SK-N-SH (cell line): ENCODE data around the gene SHISA5.

Experiments
- GATA2 ChIP-seq: sonication (generic); formaldehyde crosslinking; IDR thresholded peaks from 2 replicates; pipeline ENCODE4 v1.5.0; 2020; ENCODE audit warnings: mild to moderate bottlenecking, missing genetic modification reagents
- TF ChIP-seq, protein P1 (sequence below): fragments of 200-600 bp; sonication (generic); IDR thresholded peaks from 2 replicates; pipeline ENCODE4 v1.6.1; 2017; ENCODE audit warnings: antibody characterized with exemption, mild to moderate bottlenecking, moderate library complexity

DNA sequence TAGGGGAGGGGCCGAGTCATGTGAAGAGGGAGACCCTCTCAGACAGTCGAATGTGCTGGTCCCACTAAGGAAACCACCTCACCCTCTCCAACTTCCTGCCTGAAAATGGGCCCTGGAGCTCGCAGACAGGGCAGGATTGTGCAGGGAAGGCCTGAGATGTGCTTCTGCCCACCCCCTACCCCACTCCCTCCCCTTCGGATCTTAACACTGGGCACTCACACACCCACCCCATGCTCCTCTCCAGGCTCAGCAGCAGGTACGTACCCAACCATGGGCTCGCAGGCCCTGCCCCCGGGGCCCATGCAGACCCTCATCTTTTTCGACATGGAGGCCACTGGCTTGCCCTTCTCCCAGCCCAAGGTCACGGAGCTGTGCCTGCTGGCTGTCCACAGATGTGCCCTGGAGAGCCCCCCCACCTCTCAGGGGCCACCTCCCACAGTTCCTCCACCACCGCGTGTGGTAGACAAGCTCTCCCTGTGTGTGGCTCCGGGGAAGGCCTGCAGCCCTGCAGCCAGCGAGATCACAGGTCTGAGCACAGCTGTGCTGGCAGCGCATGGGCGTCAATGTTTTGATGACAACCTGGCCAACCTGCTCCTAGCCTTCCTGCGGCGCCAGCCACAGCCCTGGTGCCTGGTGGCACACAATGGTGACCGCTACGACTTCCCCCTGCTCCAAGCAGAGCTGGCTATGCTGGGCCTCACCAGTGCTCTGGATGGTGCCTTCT, 37.4 kb downstream of the SHISA5 start:
- TF ChIP-seq, protein P1, sequence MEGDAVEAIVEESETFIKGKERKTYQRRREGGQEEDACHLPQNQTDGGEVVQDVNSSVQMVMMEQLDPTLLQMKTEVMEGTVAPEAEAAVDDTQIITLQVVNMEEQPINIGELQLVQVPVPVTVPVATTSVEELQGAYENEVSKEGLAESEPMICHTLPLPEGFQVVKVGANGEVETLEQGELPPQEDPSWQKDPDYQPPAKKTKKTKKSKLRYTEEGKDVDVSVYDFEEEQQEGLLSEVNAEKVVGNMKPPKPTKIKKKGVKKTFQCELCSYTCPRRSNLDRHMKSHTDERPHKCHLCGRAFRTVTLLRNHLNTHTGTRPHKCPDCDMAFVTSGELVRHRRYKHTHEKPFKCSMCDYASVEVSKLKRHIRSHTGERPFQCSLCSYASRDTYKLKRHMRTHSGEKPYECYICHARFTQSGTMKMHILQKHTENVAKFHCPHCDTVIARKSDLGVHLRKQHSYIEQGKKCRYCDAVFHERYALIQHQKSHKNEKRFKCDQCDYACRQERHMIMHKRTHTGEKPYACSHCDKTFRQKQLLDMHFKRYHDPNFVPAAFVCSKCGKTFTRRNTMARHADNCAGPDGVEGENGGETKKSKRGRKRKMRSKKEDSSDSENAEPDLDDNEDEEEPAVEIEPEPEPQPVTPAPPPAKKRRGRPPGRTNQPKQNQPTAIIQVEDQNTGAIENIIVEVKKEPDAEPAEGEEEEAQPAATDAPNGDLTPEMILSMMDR = no peak
- no peak for TF ChIP-seq GATA2 (CRISPR knock-in tag)
